GM21825 (cell line): ENCODE measurements around the gene SLC34A3.
A peak's percentile ranks its signal among the peaks of the same experiment; 100 is the strongest.

Experiments used
- ATAC-seq: cut with Tn5 transposase; IDR thresholded peaks from one replicate; pipeline ENCODE4 v1.9.1; 2021; ENCODE audit warnings: mild to moderate bottlenecking, moderate library complexity; ENCODE audit not compliant: unreplicated experiment

SLC34A3 gene

DNA sequence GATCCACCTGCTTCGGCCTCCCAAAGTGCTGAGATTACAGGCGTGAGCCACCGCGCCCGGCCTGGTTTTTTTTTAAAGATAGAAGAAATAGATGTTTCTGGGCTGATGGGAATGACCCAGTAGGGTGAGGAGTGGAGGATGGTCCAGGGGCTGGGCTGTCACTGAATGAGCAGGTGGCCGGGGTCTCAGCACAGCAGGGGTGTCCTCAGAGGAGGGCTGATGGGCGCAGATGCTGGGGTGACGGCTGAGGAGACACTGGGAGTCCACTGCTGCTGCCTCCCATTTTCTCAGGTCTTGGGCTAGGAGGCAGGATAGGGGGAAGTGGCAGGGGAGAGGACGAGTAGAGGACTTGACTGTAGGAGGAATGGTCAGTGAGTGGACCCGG, 44.5 kb downstream of the SLC34A3 start:
- ATAC-seq, result no peak

DNA sequence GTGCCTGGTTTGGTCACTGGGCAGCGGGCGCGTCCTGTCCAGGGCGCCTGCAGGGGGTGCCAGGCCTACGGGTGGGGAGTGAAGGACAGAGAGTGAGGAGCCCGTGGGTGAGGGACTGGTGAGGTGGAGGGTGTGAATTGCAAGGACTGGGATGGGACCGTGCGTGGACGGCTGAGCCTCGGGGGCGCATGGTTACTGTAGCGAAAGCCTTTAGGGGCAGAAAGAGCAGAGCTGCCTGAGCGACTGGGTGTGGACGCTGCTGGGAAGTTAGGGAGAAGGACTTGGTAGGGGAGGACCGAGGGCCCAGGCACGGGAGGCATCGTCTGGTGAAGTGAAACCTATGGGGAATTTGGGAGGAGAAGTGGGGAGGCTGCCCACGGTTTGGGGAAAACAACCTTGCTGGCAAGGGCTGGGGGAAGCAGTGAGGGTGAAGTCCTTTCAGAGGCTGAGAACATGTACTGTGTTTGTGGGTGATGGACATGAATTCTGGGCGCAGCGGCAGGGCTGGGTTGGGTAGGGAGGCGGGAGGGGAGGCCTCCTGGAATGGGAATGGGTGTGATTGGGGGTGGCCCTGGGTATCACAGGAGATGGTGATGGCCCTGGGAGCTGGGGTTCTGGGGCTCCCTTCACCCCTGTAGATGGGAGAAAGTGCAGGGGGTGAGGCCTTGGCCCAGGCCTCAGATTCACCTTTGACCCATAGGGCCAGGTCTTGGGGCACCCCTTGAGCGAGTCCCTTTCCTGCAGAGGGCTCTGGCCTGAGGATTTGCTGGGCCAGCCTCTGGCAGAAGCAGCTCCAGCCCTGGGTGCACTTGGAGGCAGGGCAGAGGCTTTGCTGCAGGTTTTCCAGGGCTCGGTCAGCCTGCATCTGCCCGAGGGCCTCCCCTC, 45.1 kb downstream of the SLC34A3 start:
- no peak for ATAC-seq

DNA sequence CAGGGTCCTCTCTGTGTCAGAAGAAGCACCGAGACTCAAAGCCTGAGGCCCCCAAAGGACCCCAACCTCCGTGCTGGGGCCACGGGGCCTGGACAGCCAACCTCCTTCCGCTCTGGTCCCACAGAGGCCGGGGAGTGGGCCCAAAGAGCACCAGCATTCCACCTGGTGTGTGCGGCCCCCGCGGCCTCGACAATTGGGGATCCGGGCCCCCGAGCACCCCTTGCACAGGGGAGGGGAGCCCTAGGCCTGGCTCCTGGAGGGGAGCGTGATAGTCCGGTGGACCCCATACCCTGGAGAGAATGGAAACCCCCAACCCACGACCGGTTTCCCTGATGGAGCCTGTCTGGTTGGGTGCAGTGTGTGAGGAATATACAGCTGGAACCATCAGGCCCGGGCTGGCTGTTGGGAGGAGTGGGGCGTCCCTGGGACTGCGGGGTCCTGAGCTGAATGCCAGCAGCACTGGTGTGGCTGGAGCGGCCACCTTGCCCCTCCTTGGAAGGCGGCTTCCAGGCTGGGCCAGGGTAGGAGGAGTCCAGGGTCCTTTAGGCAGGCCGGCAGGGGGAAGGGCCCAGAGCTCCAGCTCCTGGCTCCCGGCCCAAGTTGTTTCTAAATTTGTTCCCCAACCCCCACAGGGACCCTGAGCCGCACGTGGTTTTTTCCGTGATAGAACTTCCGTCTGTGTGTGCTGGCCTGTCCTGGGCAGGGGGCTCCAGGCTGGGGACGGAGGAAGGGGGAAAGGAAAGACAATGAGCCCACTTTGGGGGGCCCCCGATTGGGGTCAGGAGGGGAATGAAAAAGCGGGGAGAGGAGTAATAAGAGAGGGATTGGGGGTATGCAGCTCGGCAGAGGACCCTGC, 46.0 kb downstream of the SLC34A3 start:
- no peak for ATAC-seq

DNA sequence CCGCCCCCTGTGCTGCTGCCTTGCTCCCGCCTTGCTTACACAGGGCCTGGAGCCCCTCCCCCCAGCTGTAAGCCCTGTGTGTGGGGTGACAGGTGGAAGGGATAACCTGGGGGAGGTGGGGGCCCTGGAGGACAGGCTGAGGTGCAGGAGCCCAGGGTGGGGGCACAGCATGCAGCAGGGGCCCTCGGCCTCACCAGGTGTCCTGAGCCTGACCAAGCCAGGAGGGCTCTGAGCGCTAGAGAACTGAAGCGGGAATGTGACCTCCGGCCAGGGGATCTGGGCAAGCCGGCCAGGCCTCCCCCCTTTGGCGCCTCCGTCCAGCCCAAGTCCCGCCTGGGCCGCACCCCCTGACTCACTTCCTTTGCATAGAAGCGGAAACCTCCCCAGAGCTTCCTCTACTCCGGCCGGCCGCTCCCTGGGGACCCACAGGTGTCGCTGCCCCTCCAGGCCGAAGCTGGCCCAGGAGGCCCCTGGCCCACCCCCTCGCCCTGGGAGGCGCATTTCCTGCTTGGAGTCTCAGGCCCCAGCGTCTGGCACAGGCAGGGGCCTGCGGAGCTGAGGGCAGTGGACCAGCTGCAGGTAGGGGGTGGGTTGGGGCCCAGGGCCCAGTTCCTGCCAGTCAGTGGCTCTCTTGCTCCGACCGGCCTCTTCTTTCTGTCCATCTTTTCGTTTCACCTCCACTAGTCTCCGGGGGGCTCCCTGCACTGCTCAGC, 46.8 kb downstream of the SLC34A3 start, which contains the start of gene TOR4A:
Gene TOR4A, plus strand, starts transcription at position 398 of the 713 bp plus-strand sequence. CDS start 964 bp downstream, outside the sequence.
- peak; percentile 71 for ATAC-seq

DNA sequence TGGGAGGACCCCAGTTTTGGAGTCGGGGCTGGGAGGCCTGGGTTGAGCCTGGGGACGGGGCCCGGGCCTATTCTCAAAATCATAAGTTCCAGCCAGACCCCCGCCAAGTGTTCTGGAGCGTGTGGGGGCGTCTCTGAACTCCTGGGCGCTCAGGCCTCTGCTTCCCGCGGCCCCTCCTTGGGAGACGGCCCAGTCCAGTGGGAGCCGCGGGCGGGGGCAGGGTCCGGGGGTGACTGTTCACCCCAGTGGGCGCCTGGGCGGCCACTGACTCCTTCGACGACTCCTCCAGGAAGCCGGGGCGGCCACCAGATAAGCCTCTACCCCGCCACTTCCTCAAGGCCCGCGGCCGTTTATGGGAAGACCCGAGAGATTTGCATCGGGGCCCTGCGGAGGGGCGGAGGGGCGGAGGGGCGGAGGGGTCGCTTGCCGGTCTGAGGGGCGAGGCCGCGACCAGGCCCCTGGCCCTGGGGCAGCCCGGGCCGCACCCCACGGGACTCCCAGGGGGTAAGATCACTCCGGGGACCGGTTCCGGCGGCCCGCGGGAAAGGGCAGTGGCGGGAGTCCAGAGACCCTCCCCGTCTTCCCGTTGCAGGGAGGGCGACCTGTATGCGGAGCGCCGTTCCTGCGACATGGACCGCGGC, 47.5 kb downstream of the SLC34A3 start:
- peak; percentile 4 for ATAC-seq

DNA sequence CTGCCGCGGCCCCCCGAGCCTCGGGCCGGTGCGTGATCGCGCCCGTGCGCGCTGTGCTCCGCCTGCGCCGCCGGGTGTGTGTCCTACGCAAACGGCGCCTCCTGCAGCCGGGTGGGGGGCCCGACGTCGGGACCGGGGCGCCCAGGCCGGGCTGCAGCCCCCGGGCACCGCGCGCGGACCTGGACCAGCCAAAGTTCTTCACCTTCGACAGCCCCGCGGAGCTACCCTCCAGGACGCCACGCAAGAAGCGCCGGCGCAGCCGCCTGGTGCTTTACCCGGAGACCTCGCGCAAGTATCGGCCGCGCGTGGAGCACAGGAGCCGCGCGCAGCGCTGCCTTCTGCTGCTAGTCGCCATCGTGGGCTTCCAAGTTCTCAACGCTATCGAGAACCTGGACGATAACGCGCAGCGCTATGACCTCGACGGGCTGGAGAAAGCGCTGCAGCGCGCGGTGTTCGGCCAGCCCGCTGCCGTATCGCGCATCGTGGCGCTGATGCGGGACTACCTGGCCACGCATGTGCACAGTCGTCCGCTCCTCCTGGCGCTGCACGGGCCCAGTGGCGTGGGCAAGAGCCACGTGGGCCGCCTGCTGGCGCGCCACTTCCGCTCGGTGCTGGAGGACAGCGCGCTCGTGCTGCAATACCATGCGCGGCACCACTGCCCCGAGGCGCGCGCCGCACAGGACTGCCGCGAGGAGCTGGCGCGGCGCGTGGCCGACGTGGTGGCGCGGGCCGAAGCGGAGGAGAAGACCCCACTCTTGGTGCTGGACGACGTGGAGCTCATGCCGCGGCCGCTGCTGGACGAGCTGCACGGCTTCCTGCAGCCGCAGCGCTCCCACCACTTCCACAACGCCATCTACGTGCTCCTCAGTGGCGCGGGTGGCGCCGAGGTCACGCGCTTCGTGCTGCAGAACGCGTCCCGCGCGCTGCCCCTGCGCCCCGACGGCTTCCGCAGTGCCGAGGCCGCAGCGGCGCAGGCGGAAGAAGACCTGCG, 48.3 kb downstream of the SLC34A3 start:
- no peak for ATAC-seq

DNA sequence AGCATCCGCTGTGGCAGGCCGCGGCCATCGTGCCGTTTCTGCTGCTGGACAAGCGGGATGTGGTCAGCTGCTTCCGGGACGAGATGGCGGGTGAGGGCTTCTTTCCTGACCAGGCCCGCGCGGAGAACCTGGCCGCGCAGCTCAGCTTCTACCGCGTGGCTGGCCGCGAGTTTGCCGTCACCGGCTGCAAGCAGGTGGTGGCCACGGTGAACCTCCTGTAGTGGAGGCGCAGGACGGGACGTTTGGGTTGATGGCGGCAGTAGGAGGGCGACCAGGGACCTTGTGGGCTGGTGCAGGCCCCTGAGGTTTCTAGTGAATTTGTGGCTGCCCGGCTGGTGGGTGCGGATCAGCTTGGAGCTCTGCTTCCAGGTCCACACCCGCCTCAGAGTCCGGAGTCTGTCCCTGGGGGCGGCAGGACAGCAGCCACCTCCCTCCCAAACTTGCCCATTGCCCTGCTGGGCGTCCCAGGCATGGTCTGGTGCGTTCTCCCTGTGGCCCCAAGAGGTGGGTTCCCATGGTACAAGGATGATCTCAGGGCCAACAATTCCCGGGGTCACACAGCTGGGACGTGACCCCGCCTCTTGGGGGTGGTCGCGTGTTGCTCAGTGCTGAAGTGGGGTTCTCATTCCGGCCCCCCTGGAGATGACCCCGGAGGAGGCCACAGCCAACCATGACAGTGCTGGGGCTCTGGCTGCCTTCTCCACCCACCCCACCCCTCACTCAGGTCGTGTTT, 49.2 kb downstream of the SLC34A3 start:
- no peak for ATAC-seq

DNA sequence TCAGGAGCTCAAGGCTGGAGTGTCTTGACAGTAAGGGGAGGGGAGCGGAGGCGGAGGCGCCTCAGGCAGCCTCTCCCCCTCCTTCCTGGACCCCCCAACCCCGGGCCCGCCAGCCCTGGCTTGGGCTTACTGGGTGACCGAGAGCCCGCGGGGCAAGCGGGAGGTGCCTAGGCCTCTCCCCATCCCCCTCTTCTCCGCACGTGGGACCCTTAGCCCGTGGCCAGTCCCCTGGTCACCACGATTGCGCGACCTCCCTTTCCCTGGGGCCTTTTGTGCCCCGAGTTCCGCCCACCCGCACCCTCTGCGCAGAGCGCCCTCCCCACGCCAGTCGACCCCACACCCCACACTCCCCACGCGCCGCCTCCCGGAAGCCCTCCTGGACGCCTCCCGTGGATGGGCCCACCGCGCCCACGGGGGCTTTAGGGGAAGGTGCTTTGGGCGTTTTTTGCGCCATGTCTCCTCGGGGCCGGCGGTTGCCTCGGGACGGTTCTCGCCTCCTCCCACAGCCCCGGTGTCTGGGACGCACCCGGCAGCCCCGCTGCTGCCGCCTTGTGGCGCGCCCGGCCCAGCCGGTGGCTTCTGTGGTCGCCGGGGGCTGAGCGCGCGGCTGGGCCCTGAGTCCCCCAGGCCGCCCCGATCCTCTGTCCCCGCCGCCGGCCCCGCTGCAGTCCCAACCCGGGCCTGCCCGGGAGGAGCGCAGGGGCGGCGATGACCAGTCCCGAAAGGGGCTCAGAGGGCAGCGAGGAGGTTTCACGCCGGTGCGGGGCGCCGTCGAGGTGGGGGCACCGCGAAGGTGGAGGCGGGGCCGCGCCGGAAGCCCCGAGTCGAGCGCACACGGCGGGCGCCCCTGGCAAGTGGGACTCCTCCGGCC, 50.0 kb downstream of the SLC34A3 start:
- no peak for ATAC-seq

DNA sequence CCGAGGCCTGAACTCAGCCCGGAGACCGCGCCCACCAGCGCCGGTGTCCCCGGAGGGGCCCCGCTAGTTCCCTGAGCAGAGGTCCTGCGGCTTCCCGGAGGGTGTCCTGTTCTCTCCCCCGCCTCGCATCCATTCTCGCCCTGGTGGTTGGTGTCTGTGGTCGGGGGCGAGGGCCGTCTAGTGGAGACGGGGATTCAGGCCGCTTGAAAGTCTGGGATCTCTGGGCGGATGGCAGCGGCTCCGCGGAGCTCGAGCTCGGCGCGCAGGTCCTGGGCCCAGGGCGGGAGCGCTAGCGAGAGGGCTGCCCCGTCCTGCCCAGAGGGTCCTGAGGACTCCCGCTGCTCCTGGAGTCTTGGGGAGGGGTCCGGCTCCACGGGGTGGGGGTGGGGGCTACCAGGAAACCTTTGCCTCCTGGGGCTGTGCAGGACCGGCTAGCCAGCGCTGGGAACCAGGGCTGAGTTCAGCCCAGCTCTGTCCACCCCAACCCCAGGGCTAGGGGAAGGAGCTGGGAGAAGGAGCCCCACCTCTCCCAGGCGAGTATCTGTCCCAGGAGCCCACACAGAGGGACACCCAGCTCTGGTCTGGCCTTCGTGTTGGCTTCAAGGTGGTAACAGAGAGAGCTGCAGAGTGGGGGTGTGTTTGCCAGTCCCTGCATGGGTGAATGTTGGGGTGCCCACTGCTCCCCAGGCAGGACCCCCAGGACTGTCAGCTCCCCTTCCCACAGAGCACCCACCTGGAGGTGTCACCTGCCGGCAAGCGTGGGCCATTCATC, 50.8 kb downstream of the SLC34A3 start:
- no peak for ATAC-seq
